ENCODE data around the gene CDH24. TPM values are rescaled to one million over a fixed set of nuclear protein-coding genes. Genes with fewer than 3 reads are reported as not detected.

The CDH24 gene
- total and polyA plus RNA-seq, 2 donors from 2014 or later, result 5.1 to 5.4 TPM

DNA sequence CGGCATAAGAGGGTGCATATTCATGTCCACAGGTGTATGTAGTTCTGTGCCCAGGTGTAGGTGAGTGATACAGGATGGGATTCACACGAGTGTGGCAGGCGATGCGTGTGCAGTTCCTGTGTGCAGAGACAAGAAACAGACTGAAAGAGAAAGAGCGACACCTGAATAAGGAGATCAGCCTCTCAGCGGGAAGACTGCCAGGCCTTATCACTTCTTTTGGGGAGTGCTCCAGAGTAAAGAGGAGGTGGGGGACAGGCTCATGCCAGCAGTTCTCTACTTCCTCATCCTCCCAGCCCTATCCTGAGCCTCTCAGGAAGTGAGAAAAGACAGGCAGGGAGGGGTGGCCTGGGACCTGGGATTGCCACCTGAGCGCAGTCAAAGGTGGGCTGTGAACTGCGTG, 12.5 kb downstream of the CDH24 start:
- intact Hi-C loops (cut with DNase I), result no loop called here
- Histone ChIP-seq H3K9ac (ENCODE audit: low read length in 3 of 3) (no peak overlapping the region), H3K4me1 (ENCODE audit: control insufficient read depth in 2 of 3, insufficient read depth in 2 of 3, low read depth in 1 of 3, low read length in 3 of 3) (peaks cover 0 to 2% (median 0%) of the 10 kb centered on the region in 3 donors), H3K9me3 (ENCODE audit: control insufficient read depth in 2 of 3, insufficient read depth in 1 of 3, low read length in 3 of 3) (no peaks in the 10 kb centered on the region), H3K27ac (ENCODE audit: low read depth in 2 of 2, low read length in 2 of 2) (no peak overlapping the region), H3K36me3 (ENCODE audit: control insufficient read depth in 2 of 3, insufficient read depth in 3 of 3, low read length in 3 of 3) (no peaks in the 10 kb centered on the region), H3K4me3 (ENCODE audit: low read length in 3 of 3) (no peak overlapping the region), H3K27me3 (ENCODE audit: control insufficient read depth, insufficient read depth, low read length) (no peaks in the 10 kb centered on the region)
- no peak for FAIRE-seq
- DNase-seq, result no peak
- TF ChIP-seq, protein P1, sequence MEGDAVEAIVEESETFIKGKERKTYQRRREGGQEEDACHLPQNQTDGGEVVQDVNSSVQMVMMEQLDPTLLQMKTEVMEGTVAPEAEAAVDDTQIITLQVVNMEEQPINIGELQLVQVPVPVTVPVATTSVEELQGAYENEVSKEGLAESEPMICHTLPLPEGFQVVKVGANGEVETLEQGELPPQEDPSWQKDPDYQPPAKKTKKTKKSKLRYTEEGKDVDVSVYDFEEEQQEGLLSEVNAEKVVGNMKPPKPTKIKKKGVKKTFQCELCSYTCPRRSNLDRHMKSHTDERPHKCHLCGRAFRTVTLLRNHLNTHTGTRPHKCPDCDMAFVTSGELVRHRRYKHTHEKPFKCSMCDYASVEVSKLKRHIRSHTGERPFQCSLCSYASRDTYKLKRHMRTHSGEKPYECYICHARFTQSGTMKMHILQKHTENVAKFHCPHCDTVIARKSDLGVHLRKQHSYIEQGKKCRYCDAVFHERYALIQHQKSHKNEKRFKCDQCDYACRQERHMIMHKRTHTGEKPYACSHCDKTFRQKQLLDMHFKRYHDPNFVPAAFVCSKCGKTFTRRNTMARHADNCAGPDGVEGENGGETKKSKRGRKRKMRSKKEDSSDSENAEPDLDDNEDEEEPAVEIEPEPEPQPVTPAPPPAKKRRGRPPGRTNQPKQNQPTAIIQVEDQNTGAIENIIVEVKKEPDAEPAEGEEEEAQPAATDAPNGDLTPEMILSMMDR (IDR thresholded peaks at IDR 0.05; ENCODE audit: borderline replicate concordance, extremely low read depth, insufficient read depth), result no peak

DNA sequence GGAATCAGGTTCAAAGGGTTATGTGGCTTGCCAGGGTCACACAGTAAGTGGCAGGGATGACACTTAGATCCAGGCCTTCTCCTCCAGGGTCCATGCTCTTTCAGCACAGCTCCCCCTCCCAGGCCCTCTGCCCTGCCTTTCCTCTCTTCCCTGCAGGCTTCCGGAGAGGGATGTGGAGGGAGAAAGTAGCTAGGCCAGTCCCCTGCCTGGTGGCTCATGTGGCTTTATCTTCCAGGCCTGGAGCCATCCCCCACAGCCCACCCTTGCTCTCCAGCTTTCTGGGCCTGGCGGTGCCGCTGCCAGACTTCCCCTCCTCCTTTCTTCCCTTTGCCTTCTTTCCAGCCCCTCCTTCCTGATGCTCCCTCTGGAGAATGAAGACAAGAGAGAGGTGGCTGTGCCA, 13.6 kb downstream of the CDH24 start:
- TF ChIP-seq, protein P1 (IDR thresholded peaks at IDR 0.05; ENCODE audit: borderline replicate concordance, extremely low read depth, insufficient read depth), result no peak
- H3K9me3 ChIP-seq (ENCODE audit: control insufficient read depth in 2 of 3, insufficient read depth in 1 of 3, low read length in 3 of 3), result no peaks in the 10 kb centered on the region
- no peak overlapping the region for H3K9ac ChIP-seq (ENCODE audit: low read length in 3 of 3)
- no peaks in the 10 kb centered on the region for H3K27me3 ChIP-seq (ENCODE audit: control insufficient read depth, insufficient read depth, low read length)
- no peaks in the 10 kb centered on the region for H3K36me3 ChIP-seq (ENCODE audit: control insufficient read depth in 2 of 3, insufficient read depth in 3 of 3, low read length in 3 of 3)
- no peak for DNase-seq
- peaks cover 0 to 2% (median 0%) of the 10 kb centered on the region in 3 donors for H3K4me1 ChIP-seq (ENCODE audit: control insufficient read depth in 2 of 3, insufficient read depth in 2 of 3, low read depth in 1 of 3, low read length in 3 of 3)
- intact Hi-C loops (cut with DNase I), result no loop called here
- no peak for FAIRE-seq
- H3K27ac ChIP-seq (ENCODE audit: low read depth in 2 of 2, low read length in 2 of 2), result no peak overlapping the region
- no peak overlapping the region for H3K4me3 ChIP-seq (ENCODE audit: low read length in 3 of 3)

DNA sequence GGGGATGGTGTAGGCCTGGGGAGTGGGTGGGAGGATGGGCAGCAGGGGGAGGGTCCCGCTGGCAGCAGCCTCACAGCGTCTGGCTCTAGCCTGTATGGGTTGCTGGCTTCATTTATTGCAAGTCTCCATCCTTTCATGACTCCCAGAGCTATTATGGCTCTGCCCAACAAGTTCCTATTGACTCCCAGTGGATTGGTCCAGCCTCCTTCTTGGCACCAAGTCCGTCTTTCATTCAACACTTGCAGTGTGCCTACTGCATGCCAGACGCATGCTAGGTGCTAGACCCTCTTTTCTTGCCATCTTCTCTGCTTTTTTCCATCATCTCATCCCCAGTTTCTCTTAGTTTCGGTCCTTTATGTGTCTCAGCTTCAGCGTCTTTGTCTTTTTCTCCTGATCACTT, 14.2 kb downstream of the CDH24 start:
- Histone ChIP-seq H3K9ac (ENCODE audit: low read length in 3 of 3) (no peak overlapping the region), H3K27me3 (ENCODE audit: control insufficient read depth, insufficient read depth, low read length) (no peaks in the 10 kb centered on the region), H3K4me3 (ENCODE audit: low read length in 3 of 3) (no peak overlapping the region), H3K36me3 (ENCODE audit: control insufficient read depth in 2 of 3, insufficient read depth in 3 of 3, low read length in 3 of 3) (no peaks in the 10 kb centered on the region), H3K9me3 (ENCODE audit: control insufficient read depth in 2 of 3, insufficient read depth in 1 of 3, low read length in 3 of 3) (no peaks in the 10 kb centered on the region), H3K27ac (ENCODE audit: low read depth in 2 of 2, low read length in 2 of 2) (no peak overlapping the region), H3K4me1 (ENCODE audit: control insufficient read depth in 2 of 3, insufficient read depth in 2 of 3, low read depth in 1 of 3, low read length in 3 of 3) (peaks cover 0 to 2% (median 0%) of the 10 kb centered on the region in 3 donors)
- DNase-seq, result no peak
- no peak for FAIRE-seq
- TF ChIP-seq, protein P1 (IDR thresholded peaks at IDR 0.05; ENCODE audit: borderline replicate concordance, extremely low read depth, insufficient read depth), result no peak
- intact Hi-C loops (cut with DNase I), result no loop called here

Measured in kidney (tissue), 14 donors.